K562 (cell line): ENCODE results near the gene STK32C. TPM values are rescaled to one million over a fixed set of nuclear protein-coding genes. Genes with fewer than 3 reads are reported as not detected.

Experiments used
- ATAC-seq: fragments of 200-7000 bp; cut with Tn5 transposase; 3 replicates; pipeline ENCODE4 v1.9.1; 2020; ENCODE audit warnings: moderate library complexity
- BruUV-seq: library from RNA; stranded (reverse); fragments of 400-500 nt; replicated peaks from 2 replicates; lab custom pipeline; 2021; lab: Mats Ljungman, UMichigan
- CTCF ChIA-PET: fragments of 300-600 bp; formaldehyde crosslinking; extraction: SDS; loops from one replicate; lab custom pipeline; 2021; ENCODE audit warnings: low intra/inter-chr PET ratio; lab: Yijun Ruan, JAX
- POLR2A ChIA-PET: fragments of 300-600, 350-650 bp; sonication (Branson Sonifier 250); formaldehyde crosslinking; extraction: SDS; loops from one replicate; lab custom pipeline; 2021; ENCODE audit warnings: antibody characterized with exemption, inconsistent platforms; lab: Yijun Ruan, JAX
- DNase-seq, 4 experiments: peaks; one replicate each; pipeline versions ENCODE4 v3.0.0 to v3.0.0-alpha.2; 2011 to 2018; ENCODE audit warnings: low spot score in 3 of 4, mixed read lengths in 3 of 4; ENCODE audit errors: extremely low read depth in 1 of 4
- FAIRE-seq: peaks from 2 replicates; lab custom pipeline; 2011; peaks lifted over from hg19 to GRCh38; lab: Jason Lieb, UNC
- H2AFZ ChIP-seq: 2 replicates; pipeline ENCODE4 v1.6.0; 2011; ENCODE audit warnings: low read depth, low read length, control low read depth, inconsistent platforms
- H3K27ac ChIP-seq: fragments of 200-600 bp; 3 replicates; pipeline ENCODE4 v1.8.0; 2011; ENCODE audit warnings: low read depth, mild to moderate bottlenecking, control low read depth, inconsistent platforms, low read length, moderate library complexity, mixed read lengths; ENCODE audit errors: extremely low read depth
- H3K27me3 ChIP-seq, 2 experiments: fragments of 300-600 bp in 1 of 2; 2 replicates in 1 of 2; 3 replicates in 1 of 2; pipeline versions ENCODE4 v1.6.0 to v1.8.0; 2011; ENCODE audit warnings: inconsistent platforms in 2 of 2, low read length in 2 of 2, mild to moderate bottlenecking in 1 of 2, mixed read lengths in 1 of 2, moderate library complexity in 1 of 2; ENCODE audit not compliant: control insufficient read depth in 2 of 2, insufficient read depth in 2 of 2
- H3K36me3 ChIP-seq: fragments of 300-600 bp; 3 replicates; pipeline ENCODE4 v1.8.0; 2011; ENCODE audit warnings: mild to moderate bottlenecking, low read length, inconsistent platforms; ENCODE audit not compliant: control insufficient read depth, insufficient read depth
- H3K4me1 ChIP-seq, 2 experiments: fragments of 200-600 bp in 1 of 2; replicated peaks in 1 of 2; 2 replicates in 1 of 2; 3 replicates in 1 of 2; pipeline versions ENCODE4 v1.5.1 to v1.8.0; 2011; ENCODE audit warnings: inconsistent platforms in 2 of 2, low read length in 2 of 2, mild to moderate bottlenecking in 1 of 2, mixed read lengths in 1 of 2, moderate library complexity in 1 of 2; ENCODE audit not compliant: control insufficient read depth in 2 of 2, insufficient read depth in 2 of 2
- H3K4me2 ChIP-seq: 2 replicates; pipeline ENCODE4 v1.6.1; 2011; ENCODE audit warnings: low read length, control low read depth, inconsistent platforms, mixed read lengths; ENCODE audit not compliant: insufficient read depth
- H3K4me3 ChIP-seq: fragments of 200-600 bp; sonication (generic), shearing (Covaris generic); 2 replicates; pipeline ENCODE4 v1.5.1; 2016; ENCODE audit warnings: control low read depth, inconsistent platforms
- H3K79me2 ChIP-seq: fragments of 200-600 bp; 3 replicates; pipeline ENCODE4 v1.8.0; 2011; ENCODE audit warnings: low read length, inconsistent platforms; ENCODE audit not compliant: control insufficient read depth, insufficient read depth
- H3K9ac ChIP-seq, 2 experiments: 2 replicates each; pipeline versions ENCODE4 v1.6.0 to v1.6.1; 2011; ENCODE audit warnings: low read depth in 2 of 2, low read length in 2 of 2, control low read depth in 1 of 2, inconsistent platforms in 1 of 2, mild to moderate bottlenecking in 1 of 2, mixed read lengths in 1 of 2; ENCODE audit not compliant: insufficient read depth in 1 of 2
- H3K9me1 ChIP-seq: one replicate; pipeline ENCODE4 v1.6.0; 2011; ENCODE audit warnings: inconsistent platforms, mild to moderate bottlenecking, low read length, moderate library complexity; ENCODE audit not compliant: control insufficient read depth, insufficient read depth
- H3K9me3 ChIP-seq: replicated peaks from 2 replicates; pipeline ENCODE4 v1.5.1; 2011; ENCODE audit warnings: low read depth, low read length, inconsistent platforms; ENCODE audit not compliant: control insufficient read depth, insufficient read depth
- H4K20me1 ChIP-seq: replicated peaks from 2 replicates; pipeline ENCODE4 v1.6.1; 2011; ENCODE audit warnings: low read length, inconsistent platforms, mixed read lengths; ENCODE audit not compliant: control insufficient read depth, insufficient read depth
- COPS2 ChIP-seq: fragments of 450-650 bp; conservative IDR thresholded peaks from 2 replicates; pipeline ENCODE4 v1.6.1; 2016; ENCODE audit warnings: mild to moderate bottlenecking, moderate library complexity
- PBX2 ChIP-seq, 2 experiments: IDR thresholded peaks in 1 of 2; conservative IDR thresholded peaks in 1 of 2; 2 replicates each; pipeline ENCODE4 v1.6.1; 2016; ENCODE audit warnings: low read depth in 2 of 2, mild to moderate bottlenecking in 1 of 2, missing compliant biosample characterization in 1 of 2, missing genetic modification characterization in 1 of 2, moderate library complexity in 1 of 2
- PHTF2 ChIP-seq: fragments of 250-450 bp; sonication (Bioruptor Pico); IDR thresholded peaks from 2 replicates; pipeline ENCODE4 v1.5.0; 2021; ENCODE audit warnings: mild to moderate bottlenecking
- U2AF2 ChIP-seq: fragments of 200-400 bp; formaldehyde crosslinking; optimal IDR thresholded peaks from 2 replicates; pipeline ENCODE3; 2017; ENCODE audit warnings: low read depth, mild to moderate bottlenecking, low read length
- USF2 ChIP-seq: sonication (generic); formaldehyde crosslinking; IDR thresholded peaks from 2 replicates; pipeline ENCODE4 v1.5.0; 2020; ENCODE audit warnings: missing genetic modification reagents
- ZNF395 ChIP-seq: fragments of 200-800 bp; sonication (Bioruptor generic); IDR thresholded peaks from 2 replicates; pipeline ENCODE4 v1.6.1; 2017; ENCODE audit warnings: missing genetic modification characterization, missing compliant biosample characterization
- ZNF444 ChIP-seq: fragments of 250-450 bp; sonication (Bioruptor Pico); IDR thresholded peaks from 2 replicates; pipeline ENCODE4 v1.4.0; 2020; ENCODE audit warnings: mild to moderate bottlenecking, moderate library complexity
- WGBS: fragments of 100-300 bp; shearing (Covaris generic); methylation state at CpG from one replicate; pipeline ENCODE4 v1.1.6; 2016; ENCODE audit warnings: low coverage, mixed read lengths; ENCODE audit not compliant: insufficient coverage; ENCODE audit errors: missing lambda C conversion rate; 5-methylcytosine and 5-hydroxymethylcytosine counted together
- in situ Hi-C: fragments of 300-500 bp; cut with MboI; formaldehyde crosslinking; loops from 4 replicates; pipeline ENCODE4 v1.15.0; 2018; ENCODE audit warnings: inconsistent platforms, mixed read lengths
- intact Hi-C: fragments of 100-400 bp; cut with micrococcal nuclease; formaldehyde crosslinking; loops from 2 replicates; pipeline ENCODE4 v1.14.2; 2022
- polyA plus RNA-seq, 8 experiments: library from polyadenylated mRNA; depleted of rRNA in 4 of 8; stranded (reverse) in 5 of 8; unstranded in 3 of 8; fragments of >200 nt; fragmentation: Nextera tagmentation in 2 of 8; fragmentation: Illumina TruSeq in 1 of 8; extraction: Ambion mirVana in 2 of 8; extraction: Trizol in 1 of 8; gene quantifications; 2 replicates each; pipeline versions ENCODE4 v1.2.1 to v1.2.3, GENCODE V29; 2011 to 2014; ENCODE audit warnings: inconsistent platforms in 1 of 8, missing spikeins in 1 of 8
- total RNA-seq, 7 experiments: library from RNA; depleted of rRNA in 6 of 7; stranded (reverse); fragments of >200 nt in 6 of 7; fragmentation: Illumina TruSeq in 2 of 7; extraction: Trizol in 2 of 7; gene quantifications; 2 replicates each; pipeline versions ENCODE4 v1.2.1 to v1.2.3, GENCODE V29; 2011 to 2021; ENCODE audit warnings: low replicate concordance in 1 of 7

The STK32C gene
- total and polyA plus RNA-seq, 9 of the 15 experiments (the other 6 are each of a cell fraction or from before 2014, with no cell fraction given), result 1.5 to 20.9 (median 6.5) TPM

GRCh38 chr10:132305654-132306342, 2.0 kb downstream of the STK32C start:
- FAIRE-seq (no peak), ATAC-seq (no peak)
- H4K20me1 ChIP-seq, result no peaks in the 10 kb centered on the region
- WGBS, result 30% methylated on average over 20 of the region's 22 CpGs
- intact Hi-C loops, result no loop called here
- BruUV-seq, result no TSS peak
- no peaks in the 10 kb centered on the region for H3K9me1 ChIP-seq
- no peaks in the 10 kb centered on the region for H3K9me3 ChIP-seq
- peaks cover under 1 to 41% of the 10 kb centered on the region in 2 experiments; a peak in 3 of 5 replicates for H3K4me1 ChIP-seq
- H3K4me3 ChIP-seq, result no peak overlapping the region
- H2AFZ ChIP-seq, result no peak overlapping the region
- no peak for TF ChIP-seq U2AF2
- TF ChIP-seq PBX2 (CRISPR knock-in tag; IDR thresholded peaks at IDR 0.05; ENCODE audit: low read depth), result no peak
- TF ChIP-seq PBX2 (tag; conservative IDR thresholded peaks at IDR 0.05; ENCODE audit: low read depth), result no peak
- TF ChIP-seq COPS2, result no peak
- TF ChIP-seq ZNF444 (CRISPR knock-in tag), result no peak
- TF ChIP-seq PHTF2, result no peak
- TF ChIP-seq USF2 (CRISPR knock-in tag), result no peak
- no peak for TF ChIP-seq ZNF395 (CRISPR knock-in tag)
- TF ChIP-seq, all 486 proteins: peak for 0
- in situ Hi-C loops, result no loop called here
- Histone ChIP-seq H3K9ac (no peak overlapping the region), H3K27ac (no peak overlapping the region), H3K4me2 (no peak overlapping the region), H3K79me2 (no peaks in the 10 kb centered on the region), H3K27me3 (peaks cover 44 to 62% of the 10 kb centered on the region in 2 experiments), H3K36me3 (no peaks in the 10 kb centered on the region)
- ChIA-PET CTCF (no interaction called here), POLR2A (no interaction called here)
- no peak for DNase-seq
